Stimulated activated CD8-positive, alpha-beta memory T cell treated with anti-CD3 and anti-CD28 coated beads, Interleukin-4, amount 100 ng/mL, for 4 hours (primary cell): ENCODE data around the gene PCNX3.

ENCODE experiments used
- DNase-seq, 2 donors: peaks; one replicate each; pipeline ENCODE4 v3.0.0-alpha.2; 2020; ENCODE audit warnings: low read depth in 2 of 2, low spot score in 1 of 2

PCNX3 gene

DNA sequence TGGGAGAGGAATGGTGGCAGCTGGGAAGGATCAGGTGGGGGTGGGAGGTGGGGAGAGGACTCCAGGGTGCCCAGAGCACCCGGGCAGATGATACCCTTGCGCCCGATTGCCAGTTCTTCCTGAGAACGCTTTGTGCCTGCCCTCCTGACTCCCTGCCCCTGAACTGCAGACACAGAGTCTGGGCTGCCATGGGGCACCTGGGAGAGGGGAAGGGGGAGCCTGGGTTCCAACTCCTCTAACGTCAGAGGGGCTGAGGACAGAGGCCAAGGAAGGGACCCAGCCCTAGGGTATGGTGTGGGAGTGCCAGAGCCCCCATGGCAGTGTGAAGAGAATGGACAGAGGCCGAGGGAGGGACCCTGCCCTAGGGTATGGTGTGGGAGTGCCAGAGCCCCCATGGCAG is 19.1 kb upstream of the PCNX3 start:
- no peak for DNase-seq

DNA sequence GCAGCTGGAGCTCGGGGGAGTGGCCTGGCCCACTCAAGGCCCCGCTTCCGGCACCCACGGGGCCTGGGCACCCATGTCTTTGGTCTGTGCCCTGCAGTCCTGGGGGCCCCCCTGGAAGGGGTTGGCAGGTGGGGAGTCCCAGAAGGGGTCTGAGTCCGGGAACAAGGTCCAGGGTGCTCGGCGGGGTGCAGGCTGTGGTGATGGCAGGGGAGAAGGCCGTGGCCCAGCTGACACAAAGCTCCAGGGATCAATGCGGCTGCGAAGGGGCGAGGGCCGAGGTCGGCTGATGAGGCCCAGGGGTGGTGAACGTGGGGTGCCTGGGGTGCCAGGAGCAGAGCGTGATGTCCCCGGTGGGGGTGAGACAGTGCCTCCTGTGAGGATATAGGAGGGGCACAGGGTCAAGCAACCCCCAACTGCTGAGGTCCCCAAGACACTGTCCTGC is 17.3 kb upstream of the PCNX3 start:
- DNase-seq = no peak

DNA sequence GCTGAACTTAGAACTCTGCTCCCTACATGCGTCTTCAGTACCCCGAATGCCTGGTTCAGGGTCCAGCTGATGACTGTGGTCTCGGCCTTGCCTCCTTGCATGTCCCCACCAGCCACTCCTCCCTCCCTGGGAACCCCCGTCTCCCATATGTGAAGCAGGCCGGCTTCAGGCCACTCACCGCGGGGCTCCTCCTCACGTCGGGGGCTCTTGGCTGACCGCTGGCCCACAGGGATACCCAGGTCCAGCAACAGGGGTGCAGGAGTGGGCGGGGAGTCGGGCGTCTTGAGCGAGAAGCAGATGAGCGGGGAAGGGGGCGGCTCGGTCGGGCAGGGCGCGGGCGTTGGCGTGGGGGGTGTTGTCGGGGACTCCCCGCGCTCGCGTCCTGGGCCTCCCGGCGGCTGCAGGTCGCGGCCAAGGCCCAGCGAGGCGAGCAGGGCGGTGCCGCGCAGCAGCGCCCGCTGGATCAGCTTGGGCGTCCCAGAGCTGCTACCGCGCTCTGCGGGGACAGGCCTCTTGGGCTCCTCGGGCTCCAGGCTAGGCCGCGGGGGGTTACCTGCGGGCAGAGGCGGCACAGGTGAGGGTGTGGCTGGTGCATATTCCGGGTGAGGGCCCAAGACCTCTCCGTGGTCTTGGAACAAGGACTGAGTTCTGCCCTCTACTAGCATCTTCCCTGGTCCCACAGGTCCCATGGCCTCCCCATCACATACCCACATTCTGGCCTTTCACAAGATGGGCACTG is 16.2 kb upstream of the PCNX3 start:
- no peak for DNase-seq

DNA sequence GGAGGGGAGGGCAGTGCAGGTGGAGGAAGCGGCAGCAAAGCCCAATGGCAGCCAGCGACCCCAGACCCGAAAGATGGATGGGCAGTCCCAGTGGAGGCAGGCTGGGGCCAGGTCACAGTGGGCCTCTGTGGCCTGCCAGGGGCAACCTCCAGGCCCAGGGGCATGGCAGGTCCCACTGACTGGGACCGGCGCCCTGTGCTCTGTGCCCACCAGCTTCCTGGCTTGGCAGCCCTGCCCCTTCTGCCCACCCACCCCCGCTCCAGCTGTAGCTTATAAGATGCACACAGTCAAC is 15.7 kb upstream of the PCNX3 start:
- no peak for DNase-seq

DNA sequence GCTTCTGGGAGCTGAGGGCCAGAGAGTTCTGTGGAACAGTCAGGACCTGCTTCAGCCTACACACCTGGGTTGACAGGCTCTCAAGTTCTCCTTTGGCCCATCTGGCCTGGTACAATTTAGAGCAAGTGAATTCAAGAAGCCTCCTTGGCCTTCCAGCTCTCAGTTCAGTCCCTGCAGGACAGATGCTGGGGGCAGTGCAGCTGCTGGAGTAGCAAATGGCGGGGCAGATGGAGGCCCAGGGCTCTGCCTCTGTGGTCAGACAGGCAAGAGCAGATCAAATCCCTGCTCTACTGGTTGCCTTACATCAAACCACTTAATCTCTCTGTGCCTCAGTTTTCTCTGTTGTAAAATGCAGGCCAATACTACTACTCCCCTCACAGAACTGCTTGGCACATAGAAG is 11.3 kb upstream of the PCNX3 start:
- no peak for DNase-seq

DNA sequence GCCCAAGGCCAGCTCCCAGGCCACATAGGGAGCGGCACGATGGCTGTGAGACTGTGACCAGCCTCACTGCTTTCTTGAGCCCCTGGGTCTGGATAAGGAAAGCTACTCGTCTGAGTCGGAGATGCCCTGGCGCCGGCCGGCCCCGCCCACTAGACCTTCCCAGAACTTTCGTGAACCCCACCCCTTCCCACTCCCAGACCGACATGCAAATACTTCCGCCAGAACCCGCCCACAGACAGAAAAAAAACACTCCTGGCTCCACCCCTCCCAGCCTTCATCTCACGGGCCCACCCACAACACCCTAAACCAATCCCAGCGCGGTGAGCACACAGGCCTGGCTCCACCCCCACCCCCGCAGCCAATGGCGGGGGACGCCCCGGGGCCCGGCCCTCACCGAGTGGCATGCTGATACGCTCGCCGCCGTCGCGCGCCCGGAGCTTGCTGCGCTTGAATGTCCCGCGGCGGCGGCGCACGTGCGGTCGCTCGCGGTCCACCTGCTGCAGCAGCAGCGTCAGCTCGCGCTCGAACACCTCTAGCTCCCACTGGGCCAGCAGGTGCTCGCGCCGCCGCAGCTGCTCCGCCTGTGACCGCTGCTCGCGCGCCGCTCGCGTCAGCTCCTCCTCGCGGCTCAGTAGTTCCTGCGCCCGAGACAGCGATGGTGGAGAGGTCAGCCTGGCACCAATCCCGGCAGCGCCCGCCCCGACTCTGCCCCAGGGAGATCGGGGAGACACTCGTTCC is 8.5 kb upstream of the PCNX3 start:
- DNase-seq = no peak

DNA sequence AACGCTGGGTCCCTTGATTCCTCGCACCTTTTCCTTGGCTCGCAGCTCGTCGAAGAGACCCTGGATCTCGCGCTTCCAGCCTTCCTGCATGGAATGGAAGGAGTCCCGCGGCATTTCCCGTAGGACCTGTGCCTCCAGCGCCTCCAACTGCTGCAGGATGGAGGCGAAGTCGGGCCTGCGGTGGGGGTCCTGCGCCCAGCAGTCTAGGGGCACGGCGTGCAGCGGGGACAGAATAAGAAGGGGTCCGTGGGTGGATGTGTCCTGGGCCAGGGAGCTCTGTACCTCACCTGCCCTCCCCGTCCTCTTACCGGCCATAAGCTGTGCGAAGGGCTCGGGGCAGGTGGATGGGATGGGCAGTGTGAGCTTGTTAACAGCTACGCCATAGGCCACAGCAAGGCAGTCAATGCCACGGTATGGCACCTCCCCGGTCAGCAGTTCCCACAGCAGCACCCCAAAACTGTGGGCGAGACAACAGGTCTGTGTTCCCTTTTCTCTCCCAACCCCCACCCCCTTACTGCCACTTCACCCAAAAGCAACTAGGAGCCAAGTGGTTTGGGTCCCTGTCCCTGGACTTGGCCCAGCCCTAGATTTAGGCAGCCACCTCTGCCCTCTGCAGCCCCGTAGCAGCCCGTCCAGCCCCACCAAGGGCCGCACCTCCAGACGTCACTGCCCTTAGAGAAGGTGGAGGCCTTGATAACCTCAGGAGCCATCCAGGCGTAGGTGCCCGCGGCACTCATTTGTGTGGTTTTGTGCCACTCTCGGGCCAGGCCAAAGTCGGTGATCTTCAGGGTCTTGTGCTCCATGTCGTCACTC is 7.8 kb upstream of the PCNX3 start:
- DNase-seq = no peak

DNA sequence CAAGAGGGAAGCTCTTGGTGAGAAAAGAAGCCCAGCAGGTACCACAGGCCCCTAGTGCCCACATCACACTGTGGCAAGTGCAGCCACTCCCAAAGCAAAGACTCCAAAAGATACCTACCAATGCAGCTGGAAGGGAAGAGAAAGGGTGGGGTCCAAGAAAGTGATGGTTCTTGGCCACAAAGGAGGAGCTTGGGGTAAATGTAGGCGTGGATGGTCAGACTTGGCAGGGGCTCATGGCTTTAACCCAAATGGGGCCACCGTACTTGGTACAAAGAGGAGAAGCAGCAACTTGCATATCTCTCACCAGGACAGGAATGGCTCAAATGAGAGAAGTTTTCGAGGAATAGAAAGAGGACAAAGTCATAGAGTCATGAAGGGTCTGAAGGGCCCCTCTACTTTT is 6.3 kb upstream of the PCNX3 start:
- DNase-seq = no peak

DNA sequence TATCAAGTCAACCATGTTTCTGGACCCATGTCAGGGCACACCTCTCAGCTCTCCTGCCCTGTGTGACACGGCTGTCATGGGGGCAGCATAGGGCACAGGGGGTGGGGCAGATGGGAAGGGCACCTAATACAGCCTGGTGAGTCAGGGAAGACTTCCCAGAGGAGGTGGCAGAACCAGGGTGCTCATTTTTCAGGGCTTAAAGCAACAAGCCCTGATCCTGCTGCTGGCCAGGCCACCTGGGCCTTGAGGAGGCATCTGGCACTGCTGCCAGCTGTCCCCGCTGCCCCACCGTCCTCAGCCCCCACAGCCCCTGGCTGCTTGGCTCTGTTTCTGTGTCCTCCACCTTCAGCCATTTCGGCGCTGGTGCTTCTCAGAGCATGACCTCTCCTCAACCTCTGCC is 5.9 kb upstream of the PCNX3 start:
- DNase-seq = no peak

DNA sequence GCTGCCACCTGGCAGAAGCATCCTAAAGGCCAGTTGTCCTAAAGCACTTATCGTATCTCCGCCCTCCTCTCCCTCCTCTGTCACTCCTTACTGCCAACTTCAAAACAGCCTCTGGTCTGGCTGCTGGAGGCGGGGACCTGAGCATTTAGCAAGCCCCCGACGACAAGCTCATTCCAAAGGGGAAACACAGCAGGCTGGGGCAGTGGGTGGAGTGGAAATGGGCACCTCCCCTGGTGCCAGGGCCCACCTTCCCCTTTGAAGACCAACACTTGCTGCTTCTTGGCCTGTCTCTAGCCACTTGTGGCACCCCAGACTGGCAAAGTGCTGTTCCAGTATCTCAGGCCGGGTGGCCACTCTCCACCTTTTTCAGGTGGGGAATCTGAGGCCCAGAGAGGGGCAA is 5.2 kb upstream of the PCNX3 start:
- DNase-seq = no peak

DNA sequence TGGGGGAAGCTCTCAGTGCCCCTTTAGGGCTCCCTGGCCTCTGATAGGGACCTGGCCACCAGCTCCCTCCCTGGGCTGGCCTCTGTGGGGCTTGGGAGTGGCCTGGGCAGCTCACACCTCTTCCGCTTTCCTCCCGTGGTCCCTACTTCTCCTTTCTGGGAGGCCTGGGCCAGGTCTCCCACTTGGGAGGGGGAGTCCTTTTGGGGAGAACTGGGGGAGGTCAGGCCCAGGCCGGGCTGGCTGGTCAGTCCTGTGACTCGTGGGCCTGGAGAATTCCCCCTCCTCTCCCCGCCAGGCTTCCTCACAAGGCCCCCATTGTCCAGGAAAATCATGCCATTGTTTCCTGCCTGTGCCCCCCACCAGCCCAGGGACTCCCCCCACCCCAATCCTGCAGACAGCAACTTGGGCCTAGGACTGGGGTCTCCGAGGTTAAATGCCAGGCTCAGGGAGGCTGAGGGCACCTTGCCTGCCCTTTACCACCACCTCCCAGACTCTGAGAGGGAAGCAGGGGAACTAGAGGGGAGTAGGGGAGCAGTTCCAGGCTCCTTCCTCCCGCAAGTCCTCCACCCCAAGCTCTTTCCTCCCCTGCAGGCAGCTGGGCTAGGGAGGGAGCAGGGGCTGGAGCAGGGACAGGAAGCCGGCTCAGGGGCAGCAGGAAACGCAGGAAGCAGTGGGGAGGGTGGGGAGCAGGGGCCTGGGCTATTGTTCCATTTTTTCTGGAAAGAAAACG is 4.4 kb upstream of the PCNX3 start:
- no peak for DNase-seq

DNA sequence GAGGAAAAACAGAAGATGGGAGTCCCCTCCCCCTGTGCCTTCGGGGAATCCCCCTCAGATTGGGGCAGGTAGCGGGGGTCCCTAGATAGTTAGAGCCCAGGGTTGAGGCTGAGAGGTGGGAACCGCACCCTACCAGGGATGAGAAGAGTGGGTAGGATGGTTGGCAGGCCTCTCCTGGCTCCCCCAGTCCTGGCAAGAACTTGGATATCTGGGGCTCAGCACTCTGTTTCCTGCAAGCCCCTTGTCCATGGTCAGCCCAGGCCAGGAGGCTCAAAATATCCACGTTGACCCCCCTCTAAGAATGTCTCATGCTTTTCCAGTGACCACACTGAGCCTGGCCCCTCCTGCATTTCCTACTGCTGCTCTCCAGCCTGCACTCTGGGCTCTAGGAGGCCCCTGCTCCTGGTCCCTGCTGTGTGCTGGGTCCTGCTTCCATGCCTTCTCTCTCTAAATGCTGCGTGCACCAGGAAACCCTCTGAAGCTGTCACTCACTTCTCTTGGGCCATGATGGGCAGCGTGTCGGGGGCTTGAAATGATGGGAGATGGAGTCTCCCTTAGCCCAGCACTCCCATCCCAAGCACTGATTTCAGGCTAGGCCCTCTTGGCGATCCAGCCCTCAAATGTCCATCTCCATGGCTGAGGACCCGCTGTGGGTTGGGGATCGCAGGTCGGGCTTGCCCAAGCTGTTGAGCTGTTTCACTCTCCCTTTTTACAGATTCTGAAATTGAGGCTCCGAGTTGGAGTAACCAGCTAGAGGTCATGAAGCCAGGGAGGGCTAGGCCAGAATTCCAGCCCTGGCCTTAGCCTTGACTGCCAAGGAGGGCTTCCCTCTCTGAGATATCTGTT is 3.6 kb upstream of the PCNX3 start:
- no peak for DNase-seq

DNA sequence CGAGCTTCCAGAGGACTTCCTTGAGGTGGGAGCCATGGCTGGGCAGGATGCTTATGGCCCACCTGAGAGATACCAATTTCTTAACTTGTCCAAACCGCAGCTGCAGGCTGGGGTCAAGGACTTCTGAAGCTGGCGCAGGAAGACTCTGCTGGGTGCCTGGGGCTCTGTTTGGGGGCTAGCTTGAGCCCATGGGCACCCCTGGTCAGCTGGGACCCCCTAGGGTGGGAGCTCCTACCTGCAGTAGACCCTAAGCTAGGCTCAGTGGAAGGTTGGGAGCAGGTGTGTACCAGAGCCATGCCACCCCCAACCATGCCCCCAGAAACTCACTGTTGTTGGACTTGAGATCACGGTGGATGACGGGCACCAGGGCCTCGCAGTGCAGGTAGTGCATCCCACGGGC is 2.9 kb upstream of the PCNX3 start:
- DNase-seq = no peak

DNA sequence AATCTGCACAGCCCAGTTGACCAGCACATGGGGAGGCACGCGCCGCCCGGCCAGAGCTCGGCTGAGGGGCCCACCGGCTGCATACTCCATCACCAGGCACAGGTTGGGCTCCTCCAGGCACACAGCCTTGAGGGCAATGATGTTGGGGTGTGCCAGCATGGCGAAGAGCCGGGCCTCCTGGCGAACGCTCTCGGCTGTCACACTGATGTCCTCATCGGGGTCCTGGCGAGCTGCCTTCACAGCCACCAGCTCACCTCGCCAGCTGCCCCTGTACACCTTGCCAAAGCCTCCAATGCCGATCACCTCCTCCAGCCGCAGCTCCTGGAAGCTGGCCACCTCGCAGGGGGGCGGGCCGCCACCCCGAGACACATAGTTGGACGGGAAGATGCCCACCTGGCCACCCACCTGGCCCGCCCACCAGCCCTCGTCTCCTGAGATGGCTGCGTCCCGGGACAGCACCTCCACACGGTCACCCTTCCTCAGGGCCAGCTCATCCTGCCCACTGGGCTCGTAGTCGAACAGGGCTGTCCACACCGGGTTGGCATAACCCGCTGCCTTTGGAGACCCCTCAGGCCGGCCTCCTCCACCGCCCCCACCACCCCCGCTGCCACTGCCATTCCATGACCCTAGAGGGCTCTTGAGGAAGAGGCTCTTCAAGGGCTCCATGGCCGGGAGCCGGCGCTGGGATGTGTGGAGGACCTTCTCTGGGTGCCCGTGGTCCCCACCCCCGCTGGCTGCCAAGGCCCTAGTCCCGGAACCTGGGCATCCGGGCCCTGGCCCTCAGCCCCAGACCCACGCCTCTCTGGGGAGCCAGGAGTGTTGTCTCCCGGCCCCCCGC is 2.3 kb upstream of the PCNX3 start:
- DNase-seq = no peak

DNA sequence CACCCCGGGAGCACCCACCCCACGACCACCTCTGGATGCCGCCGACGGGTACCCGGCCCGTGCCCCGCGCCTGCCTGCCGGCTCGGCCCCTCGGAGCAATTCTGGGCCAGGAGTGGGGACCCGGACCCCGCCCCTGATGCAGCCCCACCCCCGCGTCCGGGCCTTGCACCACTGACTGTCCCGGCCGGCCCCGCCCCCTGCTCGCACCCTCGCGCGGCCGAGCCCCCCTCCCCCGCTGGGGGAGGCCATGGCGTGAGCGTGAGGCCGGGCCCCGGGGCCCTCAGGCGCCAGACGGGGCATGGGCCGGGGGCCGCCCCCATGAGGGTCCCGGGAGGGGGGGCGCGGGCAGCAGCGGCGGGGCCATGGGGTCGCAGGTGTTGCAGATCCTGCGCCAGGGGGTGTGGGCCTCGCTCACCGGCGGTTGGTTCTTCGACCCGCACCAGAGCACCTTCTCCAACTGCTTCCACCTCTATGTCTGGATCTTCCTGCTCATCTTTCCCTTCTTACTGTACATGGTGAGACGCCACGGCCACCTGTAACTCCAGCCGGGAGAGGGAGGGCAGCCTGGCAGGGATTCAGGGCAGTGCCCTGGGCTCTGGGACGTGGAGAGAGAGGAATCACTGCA is 486 bp downstream of the PCNX3 start:
- DNase-seq = no peak

DNA sequence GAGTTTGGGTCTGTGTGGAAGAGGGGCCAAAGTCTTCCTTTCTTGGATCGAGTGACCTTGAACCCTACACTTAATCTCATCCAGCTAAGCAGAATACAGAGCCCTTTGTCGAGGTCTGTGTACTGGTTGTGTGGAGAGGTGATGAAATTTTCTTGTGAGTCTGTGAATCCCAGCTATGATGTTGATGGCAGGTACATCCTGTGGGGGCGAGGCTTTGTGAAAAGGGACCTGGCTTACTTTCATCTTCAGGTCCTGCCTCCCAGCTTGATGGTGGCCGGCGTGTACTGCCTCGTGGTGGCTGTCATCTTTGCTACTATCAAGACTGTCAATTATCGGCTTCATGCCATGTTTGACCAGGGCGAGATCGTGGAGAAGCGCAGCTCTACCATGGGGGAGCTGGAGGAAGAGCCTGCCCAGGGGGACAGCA is 1.0 kb downstream of the PCNX3 start:
- DNase-seq = no peak

DNA sequence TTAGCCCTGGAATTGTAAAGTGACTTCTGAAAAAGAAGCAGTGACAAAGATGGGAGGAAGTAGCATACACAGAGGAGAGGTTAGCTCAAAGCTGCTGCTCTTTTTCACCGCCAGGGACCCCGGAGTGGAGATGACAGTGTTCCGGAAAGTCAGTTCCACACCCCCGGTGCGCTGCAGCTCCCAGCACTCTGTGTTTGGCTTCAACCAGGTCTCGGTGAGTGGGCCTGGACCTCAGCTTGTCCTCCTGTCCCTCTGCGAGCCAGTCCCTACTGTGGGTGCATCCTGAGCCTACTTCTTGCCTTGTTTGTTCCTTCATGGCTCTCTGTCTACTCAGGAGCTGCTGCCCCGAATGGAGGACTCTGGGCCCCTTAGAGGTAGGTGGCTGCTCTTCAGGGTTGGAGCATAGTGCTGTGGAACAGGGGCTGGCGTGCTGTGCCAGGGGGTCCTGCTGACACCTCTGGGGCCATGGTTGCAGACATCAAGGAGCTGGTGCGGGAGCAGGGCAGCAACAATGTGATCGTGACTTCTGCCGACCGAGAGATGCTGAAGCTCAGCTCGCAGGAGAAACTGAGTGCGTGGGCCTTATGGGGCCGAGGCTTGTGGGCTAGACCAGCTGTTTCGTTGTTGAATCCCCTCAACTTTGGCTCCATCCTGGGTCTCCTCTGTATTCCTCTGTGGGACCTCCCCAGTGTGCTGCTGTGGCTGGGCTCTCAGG is 1.7 kb downstream of the PCNX3 start:
- DNase-seq = no peak

DNA sequence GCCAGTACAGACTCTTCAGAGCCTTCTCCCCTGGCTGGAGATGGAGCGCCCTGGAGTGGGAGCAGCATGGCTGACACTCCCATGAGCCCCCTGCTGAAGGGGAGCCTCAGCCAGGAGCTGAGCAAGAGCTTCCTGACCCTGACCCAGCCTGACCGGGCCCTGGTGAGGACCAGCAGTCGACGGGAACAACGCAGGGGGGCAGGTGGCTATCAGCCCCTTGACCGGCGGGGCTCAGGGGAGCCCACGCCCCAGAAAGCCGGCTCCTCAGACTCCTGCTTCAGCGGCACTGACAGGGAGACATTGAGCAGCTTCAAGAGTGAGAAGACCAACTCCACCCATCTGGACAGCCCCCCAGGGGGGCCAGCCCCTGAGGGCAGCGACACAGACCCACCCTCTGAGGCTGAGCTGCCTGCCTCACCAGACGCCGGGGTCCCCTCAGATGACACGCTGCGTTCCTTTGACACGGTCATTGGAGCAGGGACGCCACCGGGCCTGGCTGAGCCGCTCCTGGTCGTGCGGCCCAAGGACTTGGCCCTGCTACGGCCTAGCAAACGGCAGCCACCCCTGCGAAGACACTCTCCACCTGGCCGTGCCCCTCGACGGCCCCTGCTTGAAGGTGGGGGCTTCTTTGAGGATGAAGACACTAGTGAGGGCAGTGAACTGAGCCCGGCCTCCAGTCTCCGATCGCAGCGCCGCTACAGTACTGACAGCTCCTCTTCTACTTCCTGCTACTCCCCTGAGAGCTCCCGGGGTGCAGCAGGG is 2.6 kb downstream of the PCNX3 start:
- no peak for DNase-seq
